ENCODE results near the gene PILRA.

The PILRA gene

GRCh38 chr7:100413889-100414288 is 40.6 kb downstream of the PILRA start:
- DNase-seq, result no peak

- DNase-seq, result no peak
Observed at GRCh38 chr7:100415448-100415847, 42.2 kb downstream of the PILRA start.

GRCh38 chr7:100418930-100419659 is 45.8 kb downstream of the PILRA start:
- no peak for DNase-seq

GRCh38 chr7:100419660-100420226 is 46.5 kb downstream of the PILRA start:
- no peak for DNase-seq

- DNase-seq, result no peak
Observed at GRCh38 chr7:100423315-100423714, 50.0 kb downstream of the PILRA start.

GRCh38 chr7:100425347-100425746 is 52.1 kb downstream of the PILRA start:
- no peak for DNase-seq

GRCh38 chr7:100426516-100426915 is 53.2 kb downstream of the PILRA start:
- no peak for DNase-seq

- DNase-seq, result no peak
Observed at GRCh38 chr7:100427762-100428198, 54.5 kb downstream of the PILRA start.

GRCh38 chr7:100428199-100428966 is 55.1 kb downstream of the PILRA start, which contains the start of gene ZCWPW1:
Gene ZCWPW1 (minus strand): TSS chr7:100428703. CDS start chr7:100420649, 8,054 bp downstream.
- peak; percentile 98 for DNase-seq

- DNase-seq, result peak; percentile 99
Observed at GRCh38 chr7:100428967-100429636, 55.8 kb downstream of the PILRA start.

- peak; percentile 100 for DNase-seq
Observed at GRCh38 chr7:100429637-100430492, 56.6 kb downstream of the PILRA start, which contains the start of gene MEPCE. Gene MEPCE (plus strand): TSS chr7:100429831. CDS start chr7:100430019, 188 bp downstream.

GRCh38 chr7:100430493-100431285 is 57.4 kb downstream of the PILRA start:
- DNase-seq, result peak; percentile 28

GRCh38 chr7:100431286-100431735 is 58.0 kb downstream of the PILRA start:
- DNase-seq, result no peak

GRCh38 chr7:100432053-100432452 is 58.8 kb downstream of the PILRA start:
- DNase-seq, result no peak

GRCh38 chr7:100432621-100433275 is 59.5 kb downstream of the PILRA start:
- DNase-seq, result no peak

GRCh38 chr7:100433276-100433591 is 59.9 kb downstream of the PILRA start:
- DNase-seq, result no peak

GRCh38 chr7:100433592-100434296 is 60.5 kb downstream of the PILRA start:
- DNase-seq, result no peak

GRCh38 chr7:100434297-100435144 is 61.2 kb downstream of the PILRA start:
- no peak for DNase-seq

All from retina (tissue), 1 donor.